Colon (tissue), 2 donors: ENCODE measurements around the gene ACP5.
"Not testable (repeated sequence)": the region's sequence is repeated elsewhere in the genome, so short reads cannot be mapped to it uniquely, and the experiment has no call there.

Source experiments
- FAIRE-seq: peaks from 2 replicates; lab custom pipeline; 2012; peaks lifted over from hg19 to GRCh38; lab: Jason Lieb, UNC
- donor health status: control.
- donor health status: control.

ACP5 gene

GRCh38 chr19:11578258-11579142 is 1.1 kb upstream of the ACP5 start:
- no peak for FAIRE-seq

- FAIRE-seq = no peak
Measured at GRCh38 chr19:11576227-11576626, 1.2 kb downstream of the ACP5 start.

GRCh38 chr19:11574689-11575088 is 2.8 kb downstream of the ACP5 start:
- FAIRE-seq = no peak

GRCh38 chr19:11573763-11574162 is 3.7 kb downstream of the ACP5 start:
- not testable (repeated sequence) for FAIRE-seq

- FAIRE-seq = not testable (repeated sequence)
Measured at GRCh38 chr19:11573354-11573753, 4.1 kb downstream of the ACP5 start.

- FAIRE-seq = no peak
Measured at GRCh38 chr19:11570039-11570462, 7.4 kb downstream of the ACP5 start.

- no peak for FAIRE-seq
Measured at GRCh38 chr19:11566164-11566563, 11.3 kb downstream of the ACP5 start.

- not testable (repeated sequence) for FAIRE-seq
Measured at GRCh38 chr19:11565649-11565980, 11.8 kb downstream of the ACP5 start.

- FAIRE-seq = not testable (repeated sequence)
Measured at GRCh38 chr19:11564082-11564807, 13.2 kb downstream of the ACP5 start.

- FAIRE-seq = no peak
Measured at GRCh38 chr19:11563532-11563931, 13.9 kb downstream of the ACP5 start.

- no peak for FAIRE-seq
Measured at GRCh38 chr19:11560404-11561051, 16.9 kb downstream of the ACP5 start.

- FAIRE-seq = no peak
Measured at GRCh38 chr19:11558881-11559828, 18.3 kb downstream of the ACP5 start, which contains the start of gene ELOF1. TSS of gene ELOF1 (minus strand) at chr19:11559230. CDS start at chr19:11554347, 4,883 bp downstream.

- FAIRE-seq = no peak
Measured at GRCh38 chr19:11556634-11557420, 20.6 kb downstream of the ACP5 start.

- no peak for FAIRE-seq
Measured at GRCh38 chr19:11555246-11555645, 22.2 kb downstream of the ACP5 start.

GRCh38 chr19:11554160-11554559 is 23.3 kb downstream of the ACP5 start:
- FAIRE-seq = no peak

GRCh38 chr19:11552666-11553372 is 24.6 kb downstream of the ACP5 start:
- no peak for FAIRE-seq

GRCh38 chr19:11551603-11552235 is 25.7 kb downstream of the ACP5 start:
- FAIRE-seq = no peak

- no peak for FAIRE-seq
Measured at GRCh38 chr19:11550265-11550664, 27.2 kb downstream of the ACP5 start.

- no peak for FAIRE-seq
Measured at GRCh38 chr19:11549386-11549953, 28.0 kb downstream of the ACP5 start.
